GM10248 (cell line): ENCODE results near the gene CES3.

Source experiments
- CTCF ChIA-PET: fragments of 300-600 bp; sonication (Branson Sonifier 250); formaldehyde crosslinking; extraction: SDS; loops from one replicate; lab custom pipeline; 2021; ENCODE audit warnings: antibody characterized with exemption; lab: Yijun Ruan, JAX
- POLR2A ChIA-PET: fragments of 350-650 bp; sonication (Branson Sonifier 250); formaldehyde crosslinking; extraction: SDS; loops from one replicate; lab custom pipeline; 2020; ENCODE audit warnings: antibody characterized with exemption; lab: Yijun Ruan, JAX
- DNase-seq: peaks from one replicate; pipeline ENCODE4 v3.0.0; 2012; ENCODE audit errors: extremely low spot score
- CTCF ChIP-seq: IDR thresholded peaks from 2 replicates; pipeline ENCODE4 v1.5.1; 2012; ENCODE audit warnings: mild to moderate bottlenecking, low read depth; ENCODE audit errors: extremely low read depth, missing control alignments, control extremely low read depth

Gene CES3

GRCh38 chr16:66958857-66959703, 2.0 kb upstream of the CES3 start:
- CTCF ChIA-PET = interaction anchor here (0.8 to 7.0 kb wide), 10 partner anchors 12 to 302 kb away, joined by 3 to 32 read pairs (median 3); partner anchors contain the start of gene NOL3
- no peak for TF ChIP-seq CTCF
- POLR2A ChIA-PET = no interaction called here
- DNase-seq = no peak

- no peak for DNase-seq
- ChIA-PET CTCF (interaction anchor here (0.8 to 7.0 kb wide), 11 partner anchors 12 to 301 kb away, joined by 3 to 32 read pairs (median 3); no protein-coding TSS in a partner anchor), POLR2A (no interaction called here)
- TF ChIP-seq CTCF = no peak
Measured at GRCh38 chr16:66959704-66960161, 1.3 kb upstream of the CES3 start.

- DNase-seq = no peak
- CTCF ChIA-PET = interaction anchor here (0.7 to 7.0 kb wide), 14 partner anchors 8 to 278 kb away, joined by 3 to 32 read pairs (median 3); no protein-coding TSS in a partner anchor
- TF ChIP-seq CTCF = no peak
- POLR2A ChIA-PET = no interaction called here
Measured at GRCh38 chr16:66960270-66960669, 796 bp upstream of the CES3 start.

GRCh38 chr16:66961914-66962313, 848 bp downstream of the CES3 start:
- no peak for TF ChIP-seq CTCF
- CTCF ChIA-PET = interaction anchor here (0.8 to 7.0 kb wide), 7 partner anchors 10 to 196 kb away, joined by 3 to 32 read pairs (median 4); no protein-coding TSS in a partner anchor
- POLR2A ChIA-PET = no interaction called here
- no peak for DNase-seq

- CTCF ChIA-PET = interaction anchor here (0.7 to 3.8 kb wide), 9 partner anchors 9 to 222 kb away, joined by 3 to 28 read pairs (median 5); no protein-coding TSS in a partner anchor
- POLR2A ChIA-PET = no interaction called here
- no peak for DNase-seq
- TF ChIP-seq CTCF = no peak
Measured at GRCh38 chr16:66964049-66964448, 3.0 kb downstream of the CES3 start.

GRCh38 chr16:66968847-66969246, 7.8 kb downstream of the CES3 start:
- ChIA-PET POLR2A (no interaction called here), CTCF (interaction anchor here (1.7 kb wide), 2 partner anchors 15 to 22 kb away, joined by 4 to 6 read pairs; no protein-coding TSS in a partner anchor)
- TF ChIP-seq CTCF = no peak
- DNase-seq = no peak
